Measurements from ENCODE around the gene TMEM203.

DNA sequence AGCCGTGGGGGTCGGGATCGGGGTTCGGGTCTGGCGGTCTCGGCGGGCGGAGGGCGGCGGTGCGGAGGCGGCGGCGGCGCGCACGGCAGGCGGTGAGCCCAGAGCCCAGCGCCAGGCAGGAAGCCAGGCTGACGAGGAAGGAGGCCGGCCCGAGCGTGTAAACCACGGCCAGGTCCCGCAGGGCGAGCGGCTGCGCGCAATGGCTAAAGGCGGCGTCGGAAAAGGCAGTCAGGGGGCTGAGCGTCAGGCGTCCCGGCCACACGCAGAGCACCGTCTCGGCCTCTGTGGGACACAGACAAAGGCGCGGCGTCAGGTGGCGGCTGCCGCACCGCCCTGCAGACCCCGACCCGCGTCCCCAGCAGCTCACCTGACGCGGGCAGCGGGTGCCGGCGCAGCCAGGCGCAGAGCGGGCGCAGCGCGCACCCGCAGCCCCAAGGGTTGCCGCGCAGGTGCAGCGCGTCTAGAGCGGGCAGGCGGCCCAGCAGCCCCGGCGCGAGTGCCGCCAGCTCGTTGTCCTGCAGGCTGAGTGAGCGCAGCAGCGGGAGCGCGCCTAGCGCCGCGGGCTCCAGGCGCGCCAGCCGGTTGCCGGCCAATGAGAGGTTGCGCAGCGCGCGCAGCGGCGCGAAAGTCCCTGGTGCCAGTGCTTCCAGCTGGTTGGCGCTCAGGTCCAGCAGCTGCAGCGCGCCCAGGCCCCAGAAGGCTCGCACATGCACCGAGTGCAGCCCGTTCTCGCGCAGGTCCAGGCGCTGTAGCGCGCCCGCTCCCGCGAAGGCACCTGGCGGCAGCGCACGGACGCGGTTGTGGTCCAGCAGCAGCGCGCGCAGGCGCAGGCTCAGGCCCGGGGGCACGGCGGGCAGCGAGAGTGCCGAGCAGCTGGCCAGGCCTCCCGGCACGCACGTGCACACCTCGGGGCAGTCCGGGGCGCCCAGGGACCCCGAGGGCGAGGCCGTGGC, 36.3 kb downstream of the TMEM203 start:
- TF ChIP-seq, protein P1, sequence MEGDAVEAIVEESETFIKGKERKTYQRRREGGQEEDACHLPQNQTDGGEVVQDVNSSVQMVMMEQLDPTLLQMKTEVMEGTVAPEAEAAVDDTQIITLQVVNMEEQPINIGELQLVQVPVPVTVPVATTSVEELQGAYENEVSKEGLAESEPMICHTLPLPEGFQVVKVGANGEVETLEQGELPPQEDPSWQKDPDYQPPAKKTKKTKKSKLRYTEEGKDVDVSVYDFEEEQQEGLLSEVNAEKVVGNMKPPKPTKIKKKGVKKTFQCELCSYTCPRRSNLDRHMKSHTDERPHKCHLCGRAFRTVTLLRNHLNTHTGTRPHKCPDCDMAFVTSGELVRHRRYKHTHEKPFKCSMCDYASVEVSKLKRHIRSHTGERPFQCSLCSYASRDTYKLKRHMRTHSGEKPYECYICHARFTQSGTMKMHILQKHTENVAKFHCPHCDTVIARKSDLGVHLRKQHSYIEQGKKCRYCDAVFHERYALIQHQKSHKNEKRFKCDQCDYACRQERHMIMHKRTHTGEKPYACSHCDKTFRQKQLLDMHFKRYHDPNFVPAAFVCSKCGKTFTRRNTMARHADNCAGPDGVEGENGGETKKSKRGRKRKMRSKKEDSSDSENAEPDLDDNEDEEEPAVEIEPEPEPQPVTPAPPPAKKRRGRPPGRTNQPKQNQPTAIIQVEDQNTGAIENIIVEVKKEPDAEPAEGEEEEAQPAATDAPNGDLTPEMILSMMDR (optimal IDR thresholded peaks at IDR 0.05 in 1 of 3, IDR thresholded peaks at IDR 0.05 in 1 of 3, conservative IDR thresholded peaks at IDR 0.05 in 1 of 3; ENCODE audit: extremely low read depth in 1 of 3, insufficient read depth in 2 of 3, low read length in 3 of 3), result no peak
- peak; percentile 97 for TF ChIP-seq EZH2 (IDR thresholded peaks at IDR 0.05; ENCODE audit: low read length)

All from keratinocyte (primary cell).